Activated CD4-positive, alpha-beta T cell treated with anti-CD3 and anti-CD28 coated beads, Interleukin-2, Interleukin-4, amounts not matched to agents 100 ng/mL and 50 ng/mL, durations not matched to agents 16 hours and 8 hours (primary cell): ENCODE results near the gene NFKB1.
"Not testable (repeated sequence)": the region's sequence is repeated elsewhere in the genome, so short reads cannot be mapped to it uniquely, and the experiment has no call there.

Experiments used
- DNase-seq: peaks from one replicate; pipeline ENCODE4 v3.0.0-alpha.2; 2020; ENCODE audit warnings: low spot score

The NFKB1 gene

DNA sequence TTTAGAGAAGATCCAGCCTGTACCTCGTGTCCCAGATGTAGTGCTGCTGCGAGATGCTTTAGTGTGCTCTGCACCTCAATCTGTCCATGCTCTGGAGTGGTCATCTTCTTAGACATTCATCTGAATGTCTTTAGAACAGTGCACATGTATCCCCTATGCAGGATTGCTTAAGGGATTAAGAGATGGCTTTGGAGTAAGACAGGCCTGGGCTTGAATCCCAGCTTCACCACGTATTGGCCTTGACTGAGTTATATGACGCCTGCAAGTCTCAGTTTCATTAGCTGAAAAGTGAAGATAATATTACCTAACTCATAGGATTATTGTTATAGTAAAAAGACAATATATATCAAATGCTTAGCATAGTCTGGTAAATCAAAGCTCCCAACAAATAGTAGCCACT lies 98.3 kb downstream of the NFKB1 start:
- no peak for DNase-seq

DNA sequence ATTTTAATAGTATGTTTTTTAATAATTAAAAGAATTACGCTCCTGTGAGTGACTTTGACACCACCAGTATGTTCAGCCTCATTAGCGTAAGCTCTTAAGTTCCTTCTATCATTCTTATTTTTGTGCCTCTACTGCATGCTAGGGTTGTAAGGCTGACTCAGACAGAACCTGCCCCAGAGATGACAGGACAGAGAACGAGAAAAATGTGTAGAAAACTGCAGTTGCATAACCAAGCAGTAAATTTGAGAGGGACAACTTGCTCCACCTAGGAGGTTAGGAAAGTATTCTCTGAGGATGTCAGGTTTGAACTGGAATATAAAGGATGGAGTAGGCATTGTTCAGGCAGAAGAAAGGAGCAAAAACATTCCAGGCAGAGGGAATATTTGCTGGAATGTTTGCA lies 98.7 kb downstream of the NFKB1 start:
- no peak for DNase-seq

DNA sequence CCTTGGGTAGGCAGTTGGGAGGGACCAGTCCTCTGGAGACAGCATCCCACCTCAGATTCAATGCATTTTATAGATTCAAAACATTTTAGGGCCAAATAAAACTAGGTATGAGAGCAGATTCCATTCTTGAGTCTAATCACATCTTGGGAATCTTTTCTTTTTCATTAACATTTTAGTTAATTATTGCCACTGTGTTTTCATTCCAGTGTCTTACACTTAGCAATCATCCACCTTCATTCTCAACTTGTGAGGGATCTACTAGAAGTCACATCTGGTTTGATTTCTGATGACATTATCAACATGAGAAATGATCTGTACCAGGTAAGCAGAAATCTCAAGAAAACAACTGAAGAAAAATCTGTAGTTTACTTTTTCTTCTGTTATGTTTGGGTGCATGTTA lies 99.5 kb downstream of the NFKB1 start:
- DNase-seq = no peak

- no peak for DNase-seq
Measured at GRCh38 chr4:102601586-102602227, 100.5 kb downstream of the NFKB1 start.

GRCh38 chr4:102604222-102604940 lies 103.2 kb downstream of the NFKB1 start:
- no peak for DNase-seq

- no peak for DNase-seq
Measured at GRCh38 chr4:102606261-102606660, 105.1 kb downstream of the NFKB1 start.

DNA sequence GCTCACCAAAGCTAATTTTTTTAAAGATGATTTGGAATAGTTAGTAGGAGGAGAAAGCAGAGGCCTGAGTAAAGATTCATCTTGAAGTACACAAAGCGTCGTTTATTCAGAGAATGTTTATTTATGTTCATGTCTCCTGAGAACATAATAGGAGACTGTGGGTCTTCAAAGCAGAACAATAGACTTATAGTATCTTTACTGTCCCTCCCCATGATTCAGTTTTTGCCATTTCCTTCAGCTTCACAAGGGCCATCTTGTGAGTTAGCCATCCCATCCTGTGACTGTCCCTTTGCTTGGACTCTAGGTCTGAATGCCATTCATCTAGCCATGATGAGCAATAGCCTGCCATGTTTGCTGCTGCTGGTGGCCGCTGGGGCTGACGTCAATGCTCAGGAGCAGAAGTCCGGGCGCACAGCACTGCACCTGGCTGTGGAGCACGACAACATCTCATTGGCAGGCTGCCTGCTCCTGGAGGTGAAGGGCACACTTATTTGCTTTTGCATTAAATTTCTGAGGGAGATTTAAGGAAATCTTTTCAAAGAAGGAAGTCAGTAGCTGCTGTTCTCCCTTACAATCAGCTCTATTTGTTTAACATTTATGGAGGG lies 105.8 kb downstream of the NFKB1 start:
- DNase-seq = no peak

- no peak for DNase-seq
Measured at GRCh38 chr4:102608190-102608589, 107.0 kb downstream of the NFKB1 start.

DNA sequence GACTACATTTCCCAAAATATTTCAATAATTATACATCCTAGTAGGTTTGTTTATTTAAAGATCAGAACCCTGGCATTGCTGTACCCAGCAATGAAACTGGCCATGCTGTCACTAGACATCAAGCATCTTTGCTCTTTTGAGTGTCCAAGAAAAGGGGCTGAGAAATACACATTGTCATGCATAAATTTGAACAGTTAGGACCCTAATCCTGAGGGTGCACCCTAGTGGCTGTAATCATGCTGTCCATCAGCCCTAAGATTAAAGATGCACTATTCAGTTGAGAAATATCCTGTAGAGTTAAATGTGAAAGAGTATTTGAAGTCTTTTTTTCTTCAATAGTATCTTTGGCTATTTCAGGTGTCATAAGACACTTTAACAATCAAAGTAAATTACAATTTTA lies 108.8 kb downstream of the NFKB1 start:
- no peak for DNase-seq

- DNase-seq = no peak
Measured at GRCh38 chr4:102610476-102610875, 109.3 kb downstream of the NFKB1 start.

- DNase-seq = no peak
Measured at GRCh38 chr4:102612210-102612609, 111.1 kb downstream of the NFKB1 start.

DNA sequence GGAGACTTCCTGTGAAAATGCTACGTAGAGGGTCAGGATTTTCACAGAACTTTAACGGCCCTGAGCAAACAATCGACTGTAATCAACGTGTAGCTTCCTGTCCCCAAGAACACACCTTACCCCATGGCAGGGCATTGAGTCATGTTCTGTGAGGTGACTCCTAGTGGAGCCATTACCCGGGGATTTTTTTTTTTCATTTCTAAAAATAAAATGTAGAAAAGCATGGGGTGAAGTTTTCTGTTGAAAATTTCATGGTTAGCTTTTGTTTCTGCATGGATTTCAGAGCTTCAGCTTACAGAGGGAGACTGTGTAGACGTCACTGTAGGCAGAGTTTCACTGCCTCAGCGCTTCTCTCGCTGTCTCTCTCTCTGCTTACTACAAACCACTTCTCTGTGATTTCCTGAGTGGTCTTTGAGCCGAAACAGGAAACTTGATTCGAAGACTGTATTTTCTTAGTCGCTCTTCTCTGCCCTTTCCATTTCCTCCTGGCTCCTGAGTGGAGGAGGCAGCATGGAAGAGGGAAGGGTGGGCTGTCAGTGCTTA lies 111.7 kb downstream of the NFKB1 start:
- DNase-seq = peak; percentile 53

GRCh38 chr4:102614801-102615200 lies 113.6 kb downstream of the NFKB1 start:
- no peak for DNase-seq

- peak; percentile 36 for DNase-seq
Measured at GRCh38 chr4:102616636-102617035, 115.5 kb downstream of the NFKB1 start.

- DNase-seq = not testable (repeated sequence)
Measured at GRCh38 chr4:102619021-102619420, 117.9 kb downstream of the NFKB1 start.

DNA sequence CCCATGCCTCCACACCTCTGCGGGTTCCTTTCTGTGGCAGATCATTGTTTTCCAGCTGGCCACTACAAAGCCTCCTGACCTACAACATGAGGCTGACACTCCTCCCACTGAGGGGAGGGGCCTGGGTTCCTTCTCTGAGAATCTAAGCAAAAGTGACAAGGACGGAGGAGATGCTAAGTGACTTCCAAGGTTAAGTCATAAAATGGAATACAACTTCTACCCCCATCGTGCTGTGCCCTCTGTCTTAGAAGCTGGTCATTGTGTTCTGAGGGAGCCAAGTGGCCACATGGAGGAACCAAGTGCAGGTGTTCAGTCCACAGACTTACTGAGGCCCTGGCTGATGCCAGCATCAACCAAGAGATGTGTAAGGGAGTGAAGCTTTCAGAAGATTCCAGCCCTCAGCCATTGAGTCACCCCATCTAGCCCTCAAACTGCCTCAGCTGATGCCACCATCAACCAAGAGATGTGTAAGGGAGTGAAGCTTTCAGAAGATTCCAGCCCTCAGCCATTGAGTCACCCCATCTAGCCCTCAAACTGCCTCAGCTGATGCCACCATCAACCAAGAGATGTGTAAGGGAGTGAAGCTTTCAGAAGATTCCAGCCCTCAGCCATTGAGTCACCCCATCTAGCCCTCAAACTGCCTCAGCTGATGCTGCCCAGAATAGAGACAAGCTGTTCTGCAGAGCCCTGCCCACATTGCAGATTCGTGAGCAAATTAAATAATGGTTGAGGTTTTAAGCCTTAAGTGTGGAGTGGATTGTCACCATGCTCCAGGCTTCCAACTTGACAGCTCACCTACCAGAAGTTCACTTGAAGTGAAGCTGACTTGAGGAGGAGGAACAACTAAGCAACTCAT lies 118.8 kb downstream of the NFKB1 start:
- DNase-seq = not testable (repeated sequence)

GRCh38 chr4:102620697-102621497 lies 119.7 kb downstream of the NFKB1 start:
- peak; percentile 24 for DNase-seq

GRCh38 chr4:102623622-102624021 lies 122.5 kb downstream of the NFKB1 start:
- no peak for DNase-seq

DNA sequence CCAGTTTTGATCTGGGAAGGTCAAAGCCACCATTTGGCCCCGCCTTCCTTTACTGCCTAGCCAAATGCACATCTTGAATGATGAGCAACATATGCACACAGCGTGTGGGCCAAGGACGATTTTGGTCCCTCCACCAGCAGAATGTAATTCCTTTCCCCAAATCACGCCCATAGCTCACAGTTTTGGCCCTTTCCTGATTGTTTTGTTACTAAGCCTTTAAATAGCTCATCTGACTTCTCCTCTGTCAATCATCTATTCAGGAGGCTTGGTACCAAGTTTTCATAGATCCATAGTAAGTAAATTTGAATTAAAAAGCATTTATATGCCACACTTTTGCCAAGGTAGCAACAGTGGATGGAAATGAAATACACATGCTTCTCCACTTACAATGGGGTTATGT lies 123.3 kb downstream of the NFKB1 start:
- no peak for DNase-seq

GRCh38 chr4:102625232-102625930 lies 124.2 kb downstream of the NFKB1 start:
- peak; percentile 74 for DNase-seq
